Measurements from ENCODE around the gene GPR137.

The GPR137 gene

GRCh38 chr11:64283092-64283491 lies 2.6 kb upstream of the GPR137 start:
- no peak for TF ChIP-seq CTCF (IDR thresholded peaks at IDR 0.05; ENCODE audit: control insufficient read depth, extremely low read depth, insufficient read depth)
- H3K4me3 ChIP-seq (ENCODE audit: low read depth, low read length), result no peak overlapping the region
- no peak for DNase-seq (ENCODE audit: low read depth)

- DNase-seq (ENCODE audit: low read depth), result peak; percentile 64
- H3K4me3 ChIP-seq (ENCODE audit: low read depth, low read length), result peak within 1 kb of the TSS; percentile 82
- no peak for TF ChIP-seq CTCF (IDR thresholded peaks at IDR 0.05; ENCODE audit: control insufficient read depth, extremely low read depth, insufficient read depth)
Observed at GRCh38 chr11:64284048-64284961, 1.3 kb upstream of the GPR137 start, which contains the start of gene BAD. TSS of gene BAD (minus strand) at chr11:64284665. CDS start at chr11:64284368, 297 bp downstream.

GRCh38 chr11:64285885-64286800 lies 495 bp downstream of the GPR137 start:
- no peak for DNase-seq (ENCODE audit: low read depth)
- H3K4me3 ChIP-seq (ENCODE audit: low read depth, low read length), result peak overlapping the region; percentile 82
- peak; percentile 41 for TF ChIP-seq CTCF (IDR thresholded peaks at IDR 0.05; ENCODE audit: control insufficient read depth, extremely low read depth, insufficient read depth)

- H3K4me3 ChIP-seq (ENCODE audit: low read depth, low read length), result peak overlapping the region; percentile 82; the same call in 1 of the 2 replicates
- DNase-seq (ENCODE audit: low read depth), result no peak
- no peak for TF ChIP-seq CTCF (IDR thresholded peaks at IDR 0.05; ENCODE audit: control insufficient read depth, extremely low read depth, insufficient read depth)
Observed at GRCh38 chr11:64286801-64287159, 1.1 kb downstream of the GPR137 start.

GRCh38 chr11:64287676-64288352 lies 2.2 kb downstream of the GPR137 start:
- no peak for DNase-seq (ENCODE audit: low read depth)
- no peak for TF ChIP-seq CTCF (IDR thresholded peaks at IDR 0.05; ENCODE audit: control insufficient read depth, extremely low read depth, insufficient read depth)
- no peak overlapping the region for H3K4me3 ChIP-seq (ENCODE audit: low read depth, low read length)

- H3K4me3 ChIP-seq (ENCODE audit: low read depth, low read length), result no peak overlapping the region
- TF ChIP-seq CTCF (IDR thresholded peaks at IDR 0.05; ENCODE audit: control insufficient read depth, extremely low read depth, insufficient read depth), result no peak
Observed at GRCh38 chr11:64288353-64288750, 2.7 kb downstream of the GPR137 start.

More at GRCh38 chr11:64288353-64288750, 2.7 kb downstream of the GPR137 start:
- DNase-seq (ENCODE audit: low read depth), result no peak
